Neuronal stem cell (in vitro differentiated cells): ENCODE data around the gene CBFB.

Source experiments
- DNase-seq: peaks from one replicate; pipeline ENCODE4 v3.0.0-alpha.2; 2013; ENCODE audit warnings: low spot score
- H2AFZ ChIP-seq: one replicate; pipeline ENCODE4 v1.6.1; 2013; ENCODE audit warnings: mild to moderate bottlenecking, low read length, inconsistent platforms
- H2AK5ac ChIP-seq: 2 replicates; pipeline ENCODE4 v1.6.1; 2013; ENCODE audit warnings: low read depth, mild to moderate bottlenecking, inconsistent platforms, low read length, moderate library complexity, mixed read lengths
- H2BK120ac ChIP-seq: 2 replicates; pipeline ENCODE4 v1.6.1; 2013; ENCODE audit warnings: low read depth, mild to moderate bottlenecking, inconsistent platforms, low read length, moderate library complexity, mixed read lengths
- H2BK12ac ChIP-seq: one replicate; pipeline ENCODE4 v1.6.1; 2013; ENCODE audit warnings: low read length, inconsistent platforms
- H2BK15ac ChIP-seq: 2 replicates; pipeline ENCODE4 v1.6.1; 2013; ENCODE audit warnings: mild to moderate bottlenecking, low read length, inconsistent platforms, mixed read lengths
- H2BK5ac ChIP-seq: one replicate; pipeline ENCODE4 v1.6.1; 2013; ENCODE audit warnings: inconsistent platforms, mild to moderate bottlenecking, low read length, moderate library complexity
- H3K14ac ChIP-seq: one replicate; pipeline ENCODE4 v1.6.1; 2013; ENCODE audit warnings: low read length, inconsistent platforms
- H3K18ac ChIP-seq: 2 replicates; pipeline ENCODE4 v1.6.1; 2013; ENCODE audit warnings: low read length, inconsistent platforms
- H3K23ac ChIP-seq: 2 replicates; pipeline ENCODE4 v1.6.1; 2013; ENCODE audit warnings: low read depth, mild to moderate bottlenecking, mixed read lengths, low read length, inconsistent platforms; ENCODE audit not compliant: poor library complexity
- H3K27ac ChIP-seq: replicated peaks from 3 replicates; pipeline ENCODE4 v1.5.1; 2013; ENCODE audit warnings: low read length, inconsistent platforms
- H3K27me3 ChIP-seq, 3 experiments: 2 replicates each; pipeline ENCODE4 v1.6.1; 2013; ENCODE audit warnings: low read length in 3 of 3, mild to moderate bottlenecking in 2 of 3, inconsistent platforms in 1 of 3, low read depth in 1 of 3, mixed read lengths in 1 of 3, moderate library complexity in 1 of 3; ENCODE audit not compliant: control insufficient read depth in 3 of 3, insufficient read depth in 3 of 3
- H3K36me3 ChIP-seq, 2 donors: replicated peaks in 1 of 2; 2 replicates each; pipeline ENCODE4 v1.6.1; 2013; ENCODE audit warnings: low read length in 2 of 2; ENCODE audit not compliant: control insufficient read depth in 2 of 2, insufficient read depth in 2 of 2
- H3K4ac ChIP-seq: 2 replicates; pipeline ENCODE4 v1.6.1; 2013; ENCODE audit warnings: inconsistent platforms, mild to moderate bottlenecking, low read length, moderate library complexity
- H3K4me1 ChIP-seq, 2 donors: 1 replicate in 1 of 2; 2 replicates in 1 of 2; pipeline ENCODE4 v1.6.1; 2013; ENCODE audit warnings: low read length in 2 of 2, low read depth in 1 of 2; ENCODE audit not compliant: control insufficient read depth in 2 of 2, insufficient read depth in 1 of 2
- H3K4me2 ChIP-seq: one replicate; pipeline ENCODE4 v1.6.1; 2013; ENCODE audit warnings: mild to moderate bottlenecking, low read length, inconsistent platforms; ENCODE audit not compliant: insufficient read depth, poor library complexity, severe bottlenecking
- H3K4me3 ChIP-seq, 2 donors: 2 replicates each; pipeline ENCODE4 v1.5.1; 2013; ENCODE audit warnings: low read length in 2 of 2, mild to moderate bottlenecking in 2 of 2, inconsistent platforms in 1 of 2, moderate library complexity in 1 of 2
- H3K79me1 ChIP-seq: one replicate; pipeline ENCODE4 v1.6.1; 2013; ENCODE audit warnings: low read depth, mild to moderate bottlenecking, inconsistent platforms, low read length, moderate library complexity
- H3K9ac ChIP-seq: one replicate; pipeline ENCODE4 v1.6.1; 2013; ENCODE audit warnings: mild to moderate bottlenecking, low read depth, low read length, inconsistent platforms; ENCODE audit not compliant: poor library complexity
- H3K9me3 ChIP-seq, 2 donors: replicated peaks in 1 of 2; 2 replicates each; pipeline versions ENCODE3 to v1.6.1; 2013; ENCODE audit warnings: low read length in 2 of 2, mild to moderate bottlenecking in 2 of 2, inconsistent platforms in 1 of 2, low read depth in 1 of 2, mixed read lengths in 1 of 2, moderate library complexity in 1 of 2; ENCODE audit not compliant: control insufficient read depth in 2 of 2, insufficient read depth in 1 of 2
- H4K8ac ChIP-seq: one replicate; pipeline ENCODE4 v1.6.1; 2013; ENCODE audit warnings: low read depth, mild to moderate bottlenecking, inconsistent platforms, low read length, moderate library complexity
- H4K91ac ChIP-seq: one replicate; pipeline ENCODE4 v1.6.1; 2013; ENCODE audit warnings: low read length, low read depth, mild to moderate bottlenecking, inconsistent platforms; ENCODE audit not compliant: poor library complexity
- WGBS, 2 donors: extraction: QIAGEN DNeasy Blood & Tissue Kit; methylation state at CpG; one replicate each; pipeline ENCODE4 v1.1.7; 2013; ENCODE audit warnings: missing lambda C conversion rate in 2 of 2, mixed read lengths in 1 of 2; ENCODE audit not compliant: insufficient read length in 2 of 2, insufficient replicate concordance in 1 of 2; ENCODE audit errors: extremely low coverage in 2 of 2; 5-methylcytosine and 5-hydroxymethylcytosine counted together

Gene CBFB

DNA sequence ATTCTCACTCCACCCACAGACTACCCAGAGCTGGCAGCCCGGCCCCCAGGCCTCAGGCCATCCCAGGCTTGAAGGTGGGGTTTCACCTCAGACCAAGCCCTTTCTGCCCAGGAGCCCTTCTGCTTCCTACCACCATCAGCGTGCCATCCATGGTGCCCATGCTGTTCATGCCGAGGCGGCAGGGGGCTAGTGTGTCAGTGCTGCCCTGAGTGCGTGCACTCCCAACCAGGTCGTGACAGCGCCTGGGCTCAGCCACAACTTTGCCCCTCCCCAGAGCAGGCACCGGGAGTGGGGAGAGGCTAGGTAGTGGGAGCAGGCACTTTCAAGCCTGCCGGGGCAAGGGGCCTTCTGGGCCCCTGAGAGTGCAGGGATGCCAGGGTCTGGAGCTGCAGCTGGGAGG, 113.4 kb downstream of the CBFB start:
- Histone ChIP-seq H4K91ac (no peak overlapping the region), H2BK15ac (no peak overlapping the region), H3K36me3 (peaks cover 55 to 98% of the 10 kb centered on the region in 2 donors), H2BK12ac (peak overlapping the region; percentile 25), H3K27me3 (no peaks in the 10 kb centered on the region), H4K8ac (no peak overlapping the region), H3K14ac (no peak overlapping the region), H2AFZ (no peak overlapping the region), H2BK5ac (no peak overlapping the region), H2BK120ac (no peak overlapping the region), H3K27ac (no peak overlapping the region), H3K4me1 (no peaks in the 10 kb centered on the region), H3K4me2 (no peak overlapping the region), H3K23ac (peak overlapping the region; percentile 56), H2AK5ac (no peak overlapping the region), H3K18ac (no peak overlapping the region), H3K9me3 (no peaks in the 10 kb centered on the region), H3K4me3 (no peak overlapping the region), H3K4ac (no peak overlapping the region), H3K9ac (peak overlapping the region; percentile 6), H3K79me1 (no peaks in the 10 kb centered on the region)
- WGBS, 2 donors = no CpG with 5 or more reads among the region's 9 CpGs
- no peak for DNase-seq

DNA sequence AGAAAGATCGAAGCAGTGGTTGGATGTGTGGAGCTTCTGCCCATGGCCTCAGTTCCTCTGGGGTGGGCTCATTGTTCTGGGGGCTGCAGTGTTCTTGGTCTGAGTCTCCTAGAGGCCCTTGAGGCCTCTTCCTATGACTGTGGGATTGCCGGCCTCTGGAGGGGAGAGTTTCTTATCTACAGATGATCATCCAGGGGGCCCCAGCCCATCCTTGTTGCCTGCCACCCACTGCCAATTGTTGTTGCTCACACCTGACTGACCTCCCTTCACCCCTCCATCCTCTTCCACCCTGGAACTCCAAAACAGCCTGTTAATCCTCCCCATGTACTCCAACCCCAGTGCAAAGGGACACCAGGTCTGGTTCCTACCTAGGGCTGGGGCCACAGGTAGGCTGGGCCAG, 116.0 kb downstream of the CBFB start:
- no peak overlapping the region for H3K27ac ChIP-seq
- H3K14ac ChIP-seq = no peak overlapping the region
- no peak overlapping the region for H4K8ac ChIP-seq
- no peak overlapping the region for H3K4me3 ChIP-seq
- H3K9ac ChIP-seq = no peak overlapping the region
- no CpG with 5 or more reads among the region's 2 CpGs for WGBS, 2 donors
- H2BK15ac ChIP-seq = no peak overlapping the region
- no peak overlapping the region for H2AK5ac ChIP-seq
- no peak overlapping the region for H2BK120ac ChIP-seq
- no peak overlapping the region for H2AFZ ChIP-seq
- H3K36me3 ChIP-seq = peaks cover 53 to 87% of the 10 kb centered on the region in 2 donors
- no peaks in the 10 kb centered on the region for H3K4me1 ChIP-seq
- no peak overlapping the region for H2BK5ac ChIP-seq
- no peak overlapping the region for H3K23ac ChIP-seq
- peaks cover 0 to 10% (median 2%) of the 10 kb centered on the region in 3 experiments for H3K27me3 ChIP-seq
- no peak overlapping the region for H3K4ac ChIP-seq
- H4K91ac ChIP-seq = no peak overlapping the region
- DNase-seq = no peak
- H3K4me2 ChIP-seq = no peak overlapping the region
- peaks cover 0 to 7% of the 10 kb centered on the region in 2 donors for H3K9me3 ChIP-seq
- H2BK12ac ChIP-seq = no peak overlapping the region
- H3K79me1 ChIP-seq = no peaks in the 10 kb centered on the region
- H3K18ac ChIP-seq = no peak overlapping the region

DNA sequence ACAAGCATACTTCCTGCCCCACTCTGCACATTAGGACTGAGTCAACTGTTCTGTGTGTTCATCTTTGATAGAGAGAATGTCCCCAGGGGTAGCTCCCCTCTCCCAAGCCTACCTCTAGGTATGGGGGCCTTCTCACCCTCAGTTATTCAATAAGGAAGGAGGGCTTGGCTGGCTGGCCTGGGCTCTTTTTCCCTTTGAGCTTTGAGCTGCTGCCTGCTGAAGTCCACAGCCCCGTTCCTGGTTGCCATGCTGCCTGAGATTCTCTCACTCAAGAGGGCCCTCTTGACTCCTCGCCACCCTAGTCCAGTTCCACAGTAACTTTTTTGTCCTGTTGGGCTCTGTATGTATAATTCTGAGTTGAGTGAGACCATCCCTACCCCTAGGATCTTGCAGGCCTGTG, 116.8 kb downstream of the CBFB start:
- no peak overlapping the region for H3K23ac ChIP-seq
- H2BK15ac ChIP-seq = no peak overlapping the region
- H2AFZ ChIP-seq = no peak overlapping the region
- H4K8ac ChIP-seq = no peak overlapping the region
- WGBS, 2 donors = no CpG with 5 or more reads among the region's 2 CpGs
- H2BK120ac ChIP-seq = no peak overlapping the region
- no peak overlapping the region for H3K4me2 ChIP-seq
- H2BK5ac ChIP-seq = no peak overlapping the region
- no peak overlapping the region for H3K4ac ChIP-seq
- peaks cover 0 to 7% of the 10 kb centered on the region in 2 donors for H3K9me3 ChIP-seq
- H3K36me3 ChIP-seq = peaks cover 49 to 79% of the 10 kb centered on the region in 2 donors
- no peak for DNase-seq
- no peaks in the 10 kb centered on the region for H3K79me1 ChIP-seq
- H3K27ac ChIP-seq = no peak overlapping the region
- H2BK12ac ChIP-seq = no peak overlapping the region
- no peak overlapping the region for H3K14ac ChIP-seq
- H3K4me1 ChIP-seq = no peaks in the 10 kb centered on the region
- no peak overlapping the region for H3K18ac ChIP-seq
- H3K4me3 ChIP-seq = no peak overlapping the region
- H3K9ac ChIP-seq = no peak overlapping the region
- H4K91ac ChIP-seq = no peak overlapping the region
- H3K27me3 ChIP-seq = peaks cover 0 to 18% (median 4%) of the 10 kb centered on the region in 3 experiments
- H2AK5ac ChIP-seq = no peak overlapping the region

GRCh38 chr16:67146523-67147357, 117.8 kb downstream of the CBFB start:
- H3K18ac ChIP-seq = no peak overlapping the region
- no CpG with 5 or more reads among the region's 7 CpGs for WGBS, 2 donors
- no peak overlapping the region for H3K27ac ChIP-seq
- no peak overlapping the region for H3K23ac ChIP-seq
- H2BK5ac ChIP-seq = no peak overlapping the region
- H3K27me3 ChIP-seq = peaks cover 7 to 28% (median 10%) of the 10 kb centered on the region in 3 experiments
- no peak overlapping the region for H2BK12ac ChIP-seq
- no peaks in the 10 kb centered on the region for H3K79me1 ChIP-seq
- peak overlapping the region; percentile 12 for H3K9ac ChIP-seq
- H2BK15ac ChIP-seq = no peak overlapping the region
- no peak overlapping the region for H2AFZ ChIP-seq
- H3K4me1 ChIP-seq = peaks cover 2% of the 10 kb centered on the region in 2 donors
- no peak overlapping the region for H3K4me2 ChIP-seq
- no peak overlapping the region for H2AK5ac ChIP-seq
- peaks cover 0 to 7% of the 10 kb centered on the region in 2 donors for H3K9me3 ChIP-seq
- H3K4me3 ChIP-seq = no peak overlapping the region
- no peak for DNase-seq
- no peak overlapping the region for H4K8ac ChIP-seq
- H2BK120ac ChIP-seq = no peak overlapping the region
- peaks cover 41 to 69% of the 10 kb centered on the region in 2 donors for H3K36me3 ChIP-seq
- H3K4ac ChIP-seq = no peak overlapping the region
- no peak overlapping the region for H3K14ac ChIP-seq
- no peak overlapping the region for H4K91ac ChIP-seq
